Measurements from ENCODE around the gene MCCC2.
"Not testable (repeated sequence)": the region's sequence is repeated elsewhere in the genome, so short reads cannot be mapped to it uniquely, and the experiment has no call there.

Gene MCCC2

GRCh38 chr5:71586941-71587765, at the start of gene MCCC2:
Gene MCCC2, plus strand, starts transcription at chr5:71587340. Its CDS starts 86 bp downstream, at chr5:71587426.
- peak; percentile 97 for DNase-seq

DNA sequence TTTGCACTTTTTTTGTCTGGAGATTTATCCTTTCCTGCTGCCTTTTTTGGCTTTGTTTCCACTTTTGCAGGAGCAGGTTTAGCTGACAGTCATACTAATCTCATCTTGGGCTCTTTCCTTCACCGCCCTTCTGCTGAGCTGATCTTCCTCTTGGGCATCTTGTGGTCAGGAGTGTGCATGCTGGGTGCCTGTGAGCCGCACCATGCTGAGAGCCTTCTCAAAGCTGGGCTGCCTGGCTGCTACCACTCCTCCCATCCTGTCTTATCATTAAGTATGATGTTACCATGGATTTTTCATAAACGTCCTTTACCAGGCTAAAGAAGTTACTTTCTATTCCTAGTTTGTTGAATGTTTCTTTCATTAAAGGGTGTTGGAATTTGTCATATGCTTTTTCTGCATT, 49.5 kb upstream of the MCCC2 start:
- DNase-seq: no peak

GRCh38 chr5:71550885-71551284, 36.3 kb upstream of the MCCC2 start:
- not testable (repeated sequence) for DNase-seq

DNA sequence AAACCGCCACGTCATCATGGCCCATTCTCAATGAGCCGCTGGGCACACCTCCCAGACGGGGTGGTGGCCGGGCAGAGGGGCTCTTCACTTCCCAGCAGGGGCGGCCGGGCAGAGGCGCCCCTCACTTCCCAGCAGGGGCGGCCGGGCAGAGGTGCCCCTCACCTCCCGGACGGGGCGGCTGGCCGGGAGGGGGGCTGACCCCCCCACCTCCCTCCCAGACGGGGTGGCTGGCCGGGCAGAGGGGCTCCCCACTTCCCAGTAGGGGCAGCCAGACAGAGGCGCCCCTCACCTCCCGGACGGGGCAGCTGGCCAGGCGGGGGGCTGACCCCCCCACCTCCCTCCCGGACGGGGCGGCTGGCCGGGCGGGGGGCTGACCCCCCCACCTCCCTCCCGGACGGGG, 35.6 kb upstream of the MCCC2 start:
- DNase-seq: not testable (repeated sequence)

- not testable (repeated sequence) for DNase-seq
Measured at GRCh38 chr5:71552026-71552749, 35.0 kb upstream of the MCCC2 start.

GRCh38 chr5:71563161-71563560, 24.0 kb upstream of the MCCC2 start:
- no peak for DNase-seq

GRCh38 chr5:71564895-71565294, 22.2 kb upstream of the MCCC2 start:
- DNase-seq: no peak

DNA sequence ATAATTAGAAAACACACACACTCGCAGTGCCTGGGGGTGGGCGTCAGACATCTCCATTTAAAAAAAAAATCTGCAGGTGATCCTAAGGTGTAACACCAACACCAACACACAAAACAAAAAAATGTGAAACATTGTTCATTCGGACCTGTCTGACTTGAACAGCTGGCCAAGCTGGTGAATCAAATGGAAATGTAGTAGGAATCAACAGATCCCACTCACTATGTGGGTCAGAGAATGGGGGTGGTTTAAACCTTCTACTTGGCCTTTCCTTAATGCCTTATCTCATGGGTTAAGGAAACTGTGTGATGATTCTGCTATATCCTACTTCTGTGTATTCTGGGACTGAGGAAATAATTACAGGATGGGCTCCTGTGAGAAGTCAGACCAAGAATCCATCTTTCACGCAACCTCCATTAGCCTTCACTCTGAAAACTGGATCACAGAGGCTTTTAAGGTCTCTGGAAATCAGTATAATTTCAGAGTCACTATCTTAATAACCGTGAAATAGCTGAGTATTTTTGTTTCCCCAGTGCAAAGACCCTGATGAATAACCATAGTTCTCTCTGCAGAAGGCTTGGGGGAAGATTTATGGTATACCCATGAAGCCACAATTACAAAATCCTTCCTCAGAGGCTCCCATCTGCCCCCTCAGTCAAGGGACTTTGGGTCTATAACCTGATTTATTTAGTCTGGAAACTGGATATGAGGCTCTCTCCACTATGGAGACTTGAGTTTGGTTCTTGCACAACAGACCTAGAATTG, 17.2 kb upstream of the MCCC2 start:
- DNase-seq: no peak

- not testable (repeated sequence) for DNase-seq
Measured at GRCh38 chr5:71571811-71572210, 15.3 kb upstream of the MCCC2 start.

DNA sequence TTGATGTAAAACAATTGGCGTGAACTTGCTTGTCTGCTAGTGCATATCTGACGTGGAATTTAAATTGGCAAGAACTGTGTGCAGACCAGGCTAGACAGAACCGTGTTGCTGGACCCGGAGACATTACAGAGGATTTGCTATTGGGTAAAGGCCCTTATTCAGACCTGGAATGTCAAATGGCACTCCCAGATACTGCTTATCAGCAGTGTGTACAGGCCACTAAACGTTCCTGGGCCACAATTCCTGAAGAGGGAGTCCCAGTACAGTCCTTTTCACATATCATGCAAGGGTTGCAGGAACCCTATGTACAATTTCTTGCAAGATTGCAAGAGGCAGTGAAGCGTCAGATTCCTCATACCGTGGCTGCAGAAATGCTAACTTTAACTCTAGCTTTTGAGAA, 13.5 kb upstream of the MCCC2 start:
- no peak for DNase-seq

GRCh38 chr5:71575588-71575987, 11.6 kb upstream of the MCCC2 start:
- not testable (repeated sequence) for DNase-seq

DNA sequence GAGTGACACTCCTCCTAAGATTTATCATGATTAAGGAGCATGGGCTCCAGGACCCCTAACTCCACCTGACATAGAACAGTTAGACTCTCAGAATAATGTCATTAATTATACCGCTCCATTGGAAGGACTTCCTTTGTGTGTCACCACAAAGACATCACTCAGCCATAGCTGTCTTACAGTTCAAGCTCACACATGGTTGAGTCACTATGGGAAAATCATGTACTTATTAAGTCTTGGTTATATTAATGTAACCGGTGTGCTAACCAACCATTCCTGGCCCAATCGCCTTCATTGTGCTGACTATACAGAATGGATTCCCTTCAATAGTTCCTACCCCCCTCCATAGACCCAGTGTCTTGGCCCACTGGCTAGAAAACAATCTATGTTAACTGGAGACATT, 10.9 kb upstream of the MCCC2 start:
- DNase-seq: no peak

DNA sequence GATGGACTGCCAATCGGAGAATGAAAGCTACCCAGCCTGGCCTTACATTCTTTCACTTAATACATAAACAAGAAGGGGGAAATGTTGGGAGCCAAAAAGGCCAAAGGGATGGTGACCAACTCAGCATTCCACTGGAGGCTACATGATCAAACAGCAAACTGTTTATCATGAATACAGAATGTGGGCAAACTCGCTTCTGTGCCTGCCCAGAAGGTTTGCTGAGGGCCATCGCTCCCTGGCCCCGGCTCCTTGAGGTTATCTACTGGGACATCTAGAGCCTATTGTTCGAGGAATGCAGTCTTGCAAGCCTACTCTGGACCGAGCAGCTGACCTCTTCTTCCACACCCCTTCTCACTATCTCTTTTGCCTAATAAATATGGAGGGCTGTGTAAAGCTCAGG, 9.3 kb upstream of the MCCC2 start:
- not testable (repeated sequence) for DNase-seq

- DNase-seq: no peak
Measured at GRCh38 chr5:71582945-71583584, 4.1 kb upstream of the MCCC2 start.

DNA sequence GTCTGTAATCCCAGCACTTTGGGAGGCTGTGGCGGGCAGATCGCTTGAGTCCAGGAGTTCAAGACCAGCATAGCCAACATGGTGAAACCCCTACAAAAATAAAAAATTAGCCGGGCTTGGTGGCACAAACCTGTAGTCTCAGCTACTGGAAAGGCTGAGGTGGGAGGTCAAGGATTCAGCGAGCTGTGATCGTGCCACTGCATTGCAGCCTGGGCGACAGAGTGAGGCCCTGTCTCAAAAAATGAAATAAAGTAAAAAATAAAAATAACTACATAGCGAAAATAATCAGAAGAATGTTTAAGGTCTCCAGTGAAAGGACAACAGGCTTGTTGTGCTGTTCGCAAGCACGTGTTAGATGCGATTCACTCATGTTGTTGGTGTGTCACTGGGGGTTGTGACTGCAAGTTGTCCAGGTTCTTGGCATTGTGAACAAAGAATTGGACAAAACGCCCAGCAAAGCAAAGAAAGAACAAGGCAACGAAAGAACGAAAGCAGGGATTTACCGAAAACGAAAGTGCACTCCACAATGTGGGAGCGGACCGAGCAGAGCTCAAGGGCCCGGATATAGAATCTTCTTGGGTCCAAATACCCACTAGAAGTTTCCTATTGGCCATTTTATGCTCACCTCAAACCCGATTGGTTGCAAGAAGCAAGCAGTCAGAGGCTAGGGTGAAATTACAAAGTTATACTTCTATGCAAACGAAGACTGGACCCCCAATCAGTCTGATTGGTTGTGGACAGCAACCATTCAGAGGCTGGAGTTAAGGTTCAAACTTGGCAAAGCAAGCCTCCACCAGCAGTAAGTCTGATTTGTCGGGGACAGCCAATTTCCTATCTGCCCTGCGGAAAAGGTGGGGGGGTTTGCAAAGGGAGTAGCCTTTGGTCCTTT, 844 bp upstream of the MCCC2 start:
- no peak for DNase-seq

- peak; percentile 17 for DNase-seq
Measured at GRCh38 chr5:71587766-71588532, 809 bp downstream of the MCCC2 start.

GRCh38 chr5:71588533-71588885, 1.4 kb downstream of the MCCC2 start:
- no peak for DNase-seq

DNA sequence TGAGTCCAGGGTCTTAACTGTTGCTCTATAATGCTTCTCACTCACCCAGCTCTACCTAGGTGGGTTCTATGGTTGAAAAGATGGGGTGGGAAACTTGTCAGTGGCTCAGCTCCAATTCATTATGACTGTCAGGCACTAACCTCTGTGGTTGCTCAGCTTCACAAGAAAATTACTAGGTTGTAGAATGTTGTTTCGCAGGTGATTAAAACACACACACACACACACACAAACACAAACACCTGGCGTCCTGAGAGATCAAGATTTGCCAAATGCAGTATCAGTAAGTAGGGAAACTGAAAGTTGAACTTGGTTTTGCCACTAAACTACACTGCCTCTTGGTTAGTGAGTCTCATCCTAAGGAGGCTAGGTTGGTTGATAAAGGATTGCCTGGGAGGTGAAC, 2.8 kb downstream of the MCCC2 start:
- DNase-seq: no peak

DNA sequence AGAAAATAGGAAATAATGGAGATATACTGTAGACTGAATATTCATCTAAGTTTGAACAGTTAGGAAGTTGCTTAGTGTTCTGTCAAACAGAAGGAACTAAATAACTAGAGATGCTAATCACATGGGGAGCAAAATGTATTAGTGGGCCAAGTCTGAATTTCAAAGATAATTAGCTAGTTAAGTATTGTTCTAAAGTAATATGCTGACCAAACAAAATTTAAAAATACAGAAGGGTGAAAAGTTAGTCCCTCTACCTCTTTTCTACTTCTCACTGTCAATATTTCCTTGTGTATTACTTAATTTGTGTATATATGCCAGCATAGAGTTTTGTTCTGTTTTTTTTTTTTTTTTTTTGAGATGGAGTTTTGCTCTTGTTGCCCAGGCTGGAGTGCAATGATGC, 4.0 kb downstream of the MCCC2 start:
- no peak for DNase-seq

- DNase-seq: no peak
Measured at GRCh38 chr5:71596169-71596568, 9.0 kb downstream of the MCCC2 start.

- DNase-seq: no peak
Measured at GRCh38 chr5:71597001-71597400, 9.9 kb downstream of the MCCC2 start.
